GM19468 (cell line): ENCODE data around the gene DNASE1L2.
"Not testable (repeated sequence)": the region's sequence is repeated elsewhere in the genome, so short reads cannot be mapped to it uniquely, and the experiment has no call there.

Experiments used
- ATAC-seq: cut with Tn5 transposase; IDR thresholded peaks from one replicate; pipeline ENCODE4 v1.9.1; 2021; ENCODE audit warnings: mild to moderate bottlenecking, moderate library complexity, moderate number of reproducible peaks; ENCODE audit not compliant: unreplicated experiment; ENCODE audit errors: extremely low read depth

Gene DNASE1L2

GRCh38 chr16:2263026-2263425 is 26.8 kb downstream of the DNASE1L2 start:
- not testable (repeated sequence) for ATAC-seq

DNA sequence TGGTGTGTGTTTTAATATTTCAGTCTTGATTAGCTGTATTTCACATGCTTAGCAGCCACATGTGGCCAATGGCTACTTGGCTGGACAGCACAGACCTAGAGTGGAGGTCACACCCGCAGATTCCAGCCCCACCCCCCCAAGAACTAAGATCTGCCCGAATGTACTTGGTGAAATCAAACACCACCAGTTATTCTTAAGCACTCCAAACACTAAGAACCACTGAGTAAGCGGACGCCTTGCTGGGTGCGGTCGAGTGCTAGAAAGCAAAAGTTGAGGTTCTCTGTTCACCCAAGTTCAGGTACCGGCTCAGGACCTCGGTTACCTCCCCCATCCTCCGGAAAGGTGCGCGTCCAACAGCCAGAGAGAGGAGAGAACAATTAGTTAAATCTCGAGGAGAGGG is 30.6 kb downstream of the DNASE1L2 start:
- ATAC-seq = not testable (repeated sequence)

- peak; percentile 17 for ATAC-seq
Measured at GRCh38 chr16:2267505-2267912, 31.3 kb downstream of the DNASE1L2 start.

GRCh38 chr16:2267913-2268666 is 31.8 kb downstream of the DNASE1L2 start, which contains the start of gene RNPS1:
RNPS1 (minus strand) TSS chr16:2268126; CDS start chr16:2264643, 3,483 bp downstream.
- peak; percentile 76 for ATAC-seq

DNA sequence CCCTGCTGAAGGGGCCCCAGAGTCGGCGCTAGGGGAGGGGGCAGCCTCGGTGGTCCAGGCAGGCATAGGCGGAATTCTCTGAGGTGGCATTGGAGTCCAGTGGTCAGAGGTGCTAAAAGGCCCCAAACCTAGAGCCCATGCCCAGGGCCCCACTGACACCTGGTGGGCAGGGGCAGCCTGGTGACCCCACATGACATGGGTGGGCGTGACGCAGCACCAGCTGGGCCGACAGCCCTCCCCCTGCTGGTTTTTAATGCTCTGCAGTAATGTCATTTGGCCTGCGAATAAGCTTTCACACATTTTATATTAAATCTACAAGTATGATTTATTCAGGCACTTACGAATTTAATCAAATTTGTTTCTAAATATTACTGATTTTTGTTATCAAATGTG is 33.8 kb downstream of the DNASE1L2 start:
- ATAC-seq = no peak

GRCh38 chr16:2270588-2271470 is 34.6 kb downstream of the DNASE1L2 start:
- ATAC-seq = no peak

DNA sequence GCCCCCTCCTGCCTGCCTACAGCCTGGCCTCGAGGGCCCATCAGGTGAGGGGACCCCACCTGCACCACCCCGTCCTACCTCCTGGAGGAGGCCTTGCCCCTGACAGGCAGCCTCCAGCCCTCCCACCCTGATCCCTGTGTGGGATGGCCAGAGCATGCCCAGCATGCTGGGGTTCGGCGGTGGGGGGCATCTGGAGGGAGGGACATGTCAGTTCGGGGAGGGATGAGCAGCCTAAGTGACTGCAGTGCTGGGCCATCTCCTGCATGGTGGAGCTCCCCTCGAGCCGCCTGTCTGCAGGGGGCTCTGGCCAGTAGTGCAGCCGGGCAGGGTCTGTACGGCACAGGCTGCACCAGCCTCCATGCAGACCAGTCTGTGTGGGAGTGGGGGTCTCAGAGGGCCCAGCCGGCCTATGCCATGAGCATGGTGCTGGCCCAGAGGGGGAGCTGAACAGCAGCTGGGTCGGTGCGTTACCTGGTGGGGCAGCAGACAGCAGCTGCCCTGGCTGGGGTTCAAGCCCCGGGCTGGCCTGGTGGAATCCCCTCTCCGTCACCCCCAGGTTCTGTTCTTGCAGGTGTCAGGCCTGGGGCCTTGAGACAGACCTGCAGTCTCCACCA is 35.7 kb downstream of the DNASE1L2 start:
- ATAC-seq = no peak

DNA sequence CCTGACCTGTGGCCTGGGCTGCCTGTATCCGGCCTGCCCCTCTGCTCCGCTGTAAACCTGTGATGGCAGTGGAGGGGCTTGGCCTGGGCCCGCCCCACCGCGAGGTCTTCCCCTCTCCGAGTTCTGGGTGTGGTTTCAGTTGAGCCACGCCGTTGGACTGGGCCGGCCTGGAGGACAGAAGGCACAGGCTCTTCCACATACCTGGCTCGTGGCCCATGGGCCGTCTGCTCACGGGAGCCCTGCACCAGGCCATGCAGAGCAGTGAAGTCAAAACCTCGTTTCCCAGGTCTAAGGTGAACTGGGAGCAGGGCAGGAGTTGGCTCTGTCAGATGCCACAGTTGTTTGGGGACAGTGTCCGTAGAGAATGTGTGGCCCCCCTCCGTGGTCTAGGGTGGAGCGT is 37.2 kb downstream of the DNASE1L2 start:
- ATAC-seq = no peak

- ATAC-seq = no peak
Measured at GRCh38 chr16:2273931-2274330, 37.7 kb downstream of the DNASE1L2 start.

DNA sequence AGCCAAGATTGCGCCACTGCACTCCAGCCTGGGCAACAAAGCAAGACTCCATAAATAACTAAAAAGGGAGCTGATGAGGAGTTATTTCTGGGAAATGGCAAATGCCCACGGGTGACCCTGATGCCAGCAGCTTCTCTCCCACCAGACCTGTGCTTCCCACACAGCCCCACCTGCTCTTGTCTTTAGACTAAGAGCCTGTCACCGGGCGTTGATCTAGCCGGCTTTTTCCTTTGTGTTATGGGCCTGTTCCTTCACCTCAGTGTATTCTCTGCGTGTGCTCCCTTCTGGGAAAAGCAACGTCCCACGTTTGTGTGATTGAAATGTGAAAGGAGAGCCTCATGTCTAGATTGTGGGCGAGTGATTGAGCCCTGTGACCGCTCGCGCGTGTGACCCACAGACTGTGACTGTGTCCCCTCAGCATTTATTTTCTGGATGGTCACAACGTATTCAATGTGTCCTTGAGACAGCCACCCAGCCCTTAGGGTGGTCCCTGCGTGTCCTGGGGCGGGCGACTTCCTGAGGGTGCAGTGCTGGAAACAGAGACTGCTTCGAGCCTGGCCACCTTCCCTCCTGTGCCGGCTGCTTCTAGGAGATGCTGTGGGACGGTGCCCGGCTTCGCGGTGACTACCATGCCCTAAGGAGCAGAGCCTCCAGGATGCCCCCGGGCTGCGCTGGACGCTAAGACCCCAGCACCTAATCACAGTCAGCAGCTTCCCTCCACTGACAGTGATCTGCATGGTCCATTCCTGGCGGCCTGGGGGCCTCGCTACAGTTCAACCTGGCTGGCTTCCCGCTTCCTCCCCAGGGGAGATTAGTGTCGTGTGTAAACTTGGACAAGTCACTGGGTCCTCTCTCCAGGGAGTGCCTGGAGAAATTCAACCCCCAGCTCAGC is 39.5 kb downstream of the DNASE1L2 start:
- no peak for ATAC-seq

DNA sequence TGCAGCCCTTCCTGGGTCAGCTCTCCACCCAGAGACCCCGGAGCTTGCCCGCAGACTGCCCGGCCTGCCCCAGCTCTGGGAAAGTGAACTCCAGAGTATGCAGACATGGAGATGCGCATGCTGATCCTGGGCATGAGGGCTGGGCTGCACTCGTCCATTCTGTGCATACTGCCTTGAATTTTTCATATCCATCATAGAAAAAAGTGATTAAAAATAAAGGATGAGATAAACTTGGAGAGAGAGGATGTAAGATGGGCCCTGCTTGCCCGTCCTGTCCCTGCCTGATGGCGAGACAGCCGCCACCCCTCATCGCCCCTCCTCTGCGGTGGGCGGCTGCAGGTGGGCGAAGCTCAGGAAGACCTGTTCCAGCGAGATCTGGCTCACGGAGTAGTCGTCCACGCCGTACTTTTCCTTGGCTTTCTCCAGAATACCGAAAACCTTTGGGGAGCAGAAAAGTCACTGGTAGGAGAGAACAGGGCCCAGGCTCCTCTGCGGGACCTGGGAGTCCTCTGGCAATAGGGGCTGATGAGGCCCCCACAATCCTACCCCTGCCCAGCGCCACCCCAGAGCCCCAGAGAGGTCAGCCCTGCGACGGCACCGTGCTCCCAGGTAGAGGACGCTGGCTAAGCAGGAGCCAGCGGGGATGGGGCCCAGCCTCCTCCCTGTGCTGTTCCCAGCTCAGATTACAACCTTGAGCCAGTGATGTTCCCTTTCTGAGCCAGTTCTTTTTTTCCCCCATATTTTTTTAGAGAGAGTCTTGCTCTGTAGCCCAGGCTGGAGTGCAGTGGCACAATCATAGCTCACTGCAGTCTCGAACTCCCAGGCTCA is 40.3 kb downstream of the DNASE1L2 start:
- no peak for ATAC-seq

GRCh38 chr16:2277466-2278271 is 41.4 kb downstream of the DNASE1L2 start:
- ATAC-seq = no peak

GRCh38 chr16:2278272-2278608 is 42.0 kb downstream of the DNASE1L2 start:
- no peak for ATAC-seq

DNA sequence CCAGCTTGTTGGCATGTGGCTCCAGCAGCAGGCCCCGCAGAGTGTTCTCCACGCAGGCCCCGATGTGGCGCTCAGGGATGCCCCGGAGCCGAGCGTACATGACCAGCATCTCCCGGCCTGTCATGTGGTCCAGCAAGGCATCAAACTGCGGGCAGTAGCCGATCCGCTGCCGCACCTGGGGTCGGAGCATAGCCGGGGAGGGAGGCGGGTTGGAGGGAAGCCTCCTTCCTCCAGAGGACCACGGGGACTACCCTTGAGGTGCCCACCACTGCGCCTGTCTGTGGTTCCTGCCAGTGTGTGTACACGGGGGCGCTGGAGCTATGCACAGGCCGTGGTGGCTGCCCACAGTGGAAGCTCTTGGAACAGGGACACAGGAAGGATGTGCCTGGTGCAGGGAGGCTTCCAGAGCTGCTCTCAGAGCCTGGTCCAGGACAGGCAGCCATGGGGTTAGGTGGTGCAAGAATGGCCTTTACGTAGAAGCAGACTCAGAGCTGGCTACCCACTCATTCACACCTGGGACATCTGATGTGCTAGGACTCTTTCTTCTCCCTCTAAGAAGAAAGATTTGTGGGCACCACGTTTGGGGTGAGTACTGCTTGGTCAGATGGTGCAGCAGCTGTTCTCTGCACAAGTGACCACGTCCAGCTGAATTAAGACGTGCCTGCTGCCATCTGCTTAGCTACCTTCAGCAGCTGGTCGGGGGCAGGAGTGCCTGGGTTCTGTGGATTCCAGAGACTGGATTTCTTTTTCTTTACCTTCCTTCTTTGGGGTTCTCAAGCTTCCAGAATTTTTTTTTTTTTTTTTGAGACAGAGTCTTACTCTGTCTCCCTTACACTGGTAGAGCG is 42.9 kb downstream of the DNASE1L2 start:
- ATAC-seq = no peak

GRCh38 chr16:2280461-2280860 is 44.2 kb downstream of the DNASE1L2 start:
- ATAC-seq = no peak

GRCh38 chr16:2280981-2281542 is 44.8 kb downstream of the DNASE1L2 start:
- ATAC-seq = no peak

DNA sequence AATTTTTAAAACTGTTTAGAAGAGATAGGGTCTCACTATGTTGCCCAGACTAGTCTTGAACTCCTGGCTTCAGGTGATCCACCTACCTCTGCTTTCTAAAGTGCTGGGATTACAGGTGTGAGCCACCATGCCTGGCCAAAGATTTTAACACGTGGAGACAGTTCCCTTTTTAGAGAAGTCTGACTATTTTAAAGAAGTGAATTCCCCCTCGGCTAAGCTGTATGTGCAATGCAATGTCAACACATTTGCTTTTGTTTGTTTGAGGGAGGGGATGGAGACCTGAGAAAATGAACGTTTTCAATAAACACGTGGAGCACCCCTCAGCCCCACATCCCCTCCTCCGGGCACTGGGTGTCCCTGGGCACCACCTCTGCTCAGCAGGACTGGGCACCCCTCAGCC is 46.0 kb downstream of the DNASE1L2 start:
- no peak for ATAC-seq
